PC-9 (cell line): ENCODE measurements around the gene FBXO2. TPM values are rescaled to one million over a fixed set of nuclear protein-coding genes. Genes with fewer than 3 reads are reported as not detected.

ENCODE experiments used
- BruUV-seq: library from RNA; stranded (reverse); fragments of 400-500 nt; replicated peaks from 2 replicates; lab custom pipeline; 2021; lab: Mats Ljungman, UMichigan
- CTCF ChIA-PET: fragments of 300-600 bp; sonication (Branson Sonifier 250); formaldehyde crosslinking; loops from one replicate; lab custom pipeline; 2022; ENCODE audit warnings: antibody characterized with exemption; lab: Charles Lee
- POLR2A ChIA-PET: fragments of 300-600 bp; sonication (Branson Sonifier 250); formaldehyde crosslinking; loops from one replicate; lab custom pipeline; 2022; ENCODE audit warnings: antibody characterized with exemption; ENCODE audit not compliant: unreplicated experiment; lab: Charles Lee
- DNase-seq, 2 experiments: peaks; one replicate each; pipeline versions ENCODE4 v3.0.0 to v3.0.0-alpha.2; 2015 to 2022; ENCODE audit warnings: mixed read lengths in 1 of 2
- H2AFZ ChIP-seq: fragments of 200-600 bp; sonication (generic); 2 replicates; pipeline ENCODE4 v1.8.1; 2017; ENCODE audit warnings: antibody characterized with exemption
- H3F3A ChIP-seq: fragments of 200-600 bp; sonication (generic); 2 replicates; pipeline ENCODE4 v1.8.1; 2017; ENCODE audit warnings: antibody characterized with exemption, mild to moderate bottlenecking, low read depth; ENCODE audit not compliant: insufficient read depth
- H3K27ac ChIP-seq: fragments of 200-600 bp; sonication (generic); 2 replicates; pipeline ENCODE4 v1.6.1; 2016; ENCODE audit warnings: mixed run types
- H3K27me3 ChIP-seq: fragments of 200-600 bp; sonication (generic); 2 replicates; pipeline ENCODE4 v1.6.1; 2016; ENCODE audit warnings: low read depth, mixed run types; ENCODE audit not compliant: insufficient read depth
- H3K36me3 ChIP-seq: fragments of 200-600 bp; sonication (generic); 2 replicates; pipeline ENCODE4 v1.6.1; 2016; ENCODE audit warnings: low read depth, mixed run types
- H3K4me1 ChIP-seq: fragments of 200-600 bp; sonication (generic); replicated peaks from 2 replicates; pipeline ENCODE4 v1.6.1; 2016; ENCODE audit warnings: mixed run types; ENCODE audit not compliant: insufficient read depth
- H3K4me2 ChIP-seq: fragments of 200-600 bp; sonication (generic); 2 replicates; pipeline ENCODE4 v1.6.1; 2017; ENCODE audit warnings: mixed run types
- H3K4me3 ChIP-seq: fragments of 200-600 bp; sonication (generic); 2 replicates; pipeline ENCODE4 v1.6.1; 2016; ENCODE audit warnings: mixed run types
- H3K79me2 ChIP-seq: fragments of 200-600 bp; sonication (generic); 2 replicates; pipeline ENCODE4 v1.6.1; 2017; ENCODE audit warnings: low read depth, mixed run types
- H3K9me2 ChIP-seq: fragments of 200-600 bp; sonication (generic); 2 replicates; pipeline ENCODE4 v1.8.1; 2017; ENCODE audit warnings: mild to moderate bottlenecking; ENCODE audit not compliant: insufficient read depth
- H3K9me3 ChIP-seq: fragments of 200-600 bp; sonication (generic); 2 replicates; pipeline ENCODE4 v1.8.1; 2016; ENCODE audit warnings: low read depth; ENCODE audit not compliant: insufficient read depth
- H4K20me1 ChIP-seq: fragments of 200-600 bp; sonication (generic); 2 replicates; pipeline ENCODE4 v1.8.1; 2017; ENCODE audit not compliant: insufficient read depth
- CTCF ChIP-seq: fragments of 200-600 bp; sonication (generic); conservative IDR thresholded peaks from 2 replicates; pipeline ENCODE4 v1.6.1; 2017; ENCODE audit warnings: mixed run types, antibody characterized with exemption, mild to moderate bottlenecking, moderate library complexity
- EZH2 ChIP-seq: fragments of 200-600 bp; sonication (generic); IDR thresholded peaks from 2 replicates; pipeline ENCODE4 v1.8.0; 2017; ENCODE audit warnings: antibody characterized with exemption, low read depth
- intact Hi-C: fragments of 100-400 bp; cut with micrococcal nuclease; formaldehyde crosslinking; loops from one replicate; pipeline ENCODE4 v1.10.0; 2022; ENCODE audit not compliant: unreplicated experiment
- total RNA-seq: library from RNA; stranded (reverse); gene quantifications from 2 replicates; pipeline ENCODE4 v1.2.3, GENCODE V29; 2021

FBXO2 gene
- total RNA-seq, 1 experiment from 2014 or later: 40.3 TPM

GRCh38 chr1:11701981-11702803 lies 48.0 kb upstream of the FBXO2 start:
- TF ChIP-seq EZH2: no peak
- TF ChIP-seq CTCF: no peak
- no peaks in the 10 kb centered on the region for H3K9me2 ChIP-seq
- no peak for DNase-seq
- ChIA-PET POLR2A (no interaction called here), CTCF (no interaction called here)
- BruUV-seq: no TSS peak
- intact Hi-C loops: no loop called here
- no peaks in the 10 kb centered on the region for H3K9me3 ChIP-seq
- no peak overlapping the region for H2AFZ ChIP-seq
- no peak overlapping the region for H3K4me3 ChIP-seq
- H3K36me3 ChIP-seq: no peaks in the 10 kb centered on the region
- H3K27ac ChIP-seq: no peak overlapping the region
- H3K79me2 ChIP-seq: no peaks in the 10 kb centered on the region
- no peaks in the 10 kb centered on the region for H4K20me1 ChIP-seq
- H3K4me2 ChIP-seq: no peak overlapping the region
- peaks cover 26% of the 10 kb centered on the region for H3K27me3 ChIP-seq
- no peaks in the 10 kb centered on the region for H3K4me1 ChIP-seq
- H3F3A ChIP-seq: peaks cover under 1% of the 10 kb centered on the region; the same call in 1 of the 2 replicates

GRCh38 chr1:11701551-11701961 lies 47.3 kb upstream of the FBXO2 start:
- Histone ChIP-seq H3K36me3 (no peaks in the 10 kb centered on the region), H3K27me3 (peaks cover 26% of the 10 kb centered on the region), H3F3A (no peaks in the 10 kb centered on the region), H3K9me3 (no peaks in the 10 kb centered on the region), H3K79me2 (no peaks in the 10 kb centered on the region), H3K27ac (no peak overlapping the region), H3K4me2 (no peak overlapping the region), H4K20me1 (no peaks in the 10 kb centered on the region), H2AFZ (no peak overlapping the region), H3K4me1 (no peaks in the 10 kb centered on the region), H3K9me2 (no peaks in the 10 kb centered on the region), H3K4me3 (no peak overlapping the region)
- BruUV-seq: no TSS peak
- DNase-seq: no peak
- POLR2A ChIA-PET: no interaction called here
- TF ChIP-seq EZH2: no peak
- TF ChIP-seq CTCF: no peak
- intact Hi-C loops: no loop called here
- CTCF ChIA-PET: no interaction called here

- TF ChIP-seq CTCF (no peak), EZH2 (no peak)
- no peaks in the 10 kb centered on the region for H3K9me3 ChIP-seq
- no peak overlapping the region for H3K4me2 ChIP-seq
- no peak overlapping the region for H2AFZ ChIP-seq
- H4K20me1 ChIP-seq: no peaks in the 10 kb centered on the region
- intact Hi-C loops: no loop called here
- no peaks in the 10 kb centered on the region for H3K36me3 ChIP-seq
- H3K9me2 ChIP-seq: no peaks in the 10 kb centered on the region
- H3K27me3 ChIP-seq: peaks cover 26% of the 10 kb centered on the region
- no TSS peak for BruUV-seq
- ChIA-PET POLR2A (no interaction called here), CTCF (no interaction called here)
- H3K4me1 ChIP-seq: no peaks in the 10 kb centered on the region
- H3F3A ChIP-seq: no peaks in the 10 kb centered on the region
- DNase-seq: no peak
- no peak overlapping the region for H3K4me3 ChIP-seq
- H3K27ac ChIP-seq: no peak overlapping the region
- H3K79me2 ChIP-seq: no peaks in the 10 kb centered on the region
Observed at GRCh38 chr1:11700601-11701467, 46.6 kb upstream of the FBXO2 start.
